Neutrophil (primary cell): ENCODE results near the gene LYPD6B.
"Not testable (repeated sequence)": the region's sequence is repeated elsewhere in the genome, so short reads cannot be mapped to it uniquely, and the experiment has no call there.

Experiments
- H3K27ac ChIP-seq: fragments of 200-600 bp; sonication (generic); 2 replicates; pipeline ENCODE4 v1.5.1; 2016; ENCODE audit warnings: mild to moderate bottlenecking, moderate library complexity
- H3K27me3 ChIP-seq: fragments of 200-600 bp; sonication (generic); 2 replicates; pipeline ENCODE4 v1.6.0; 2016; ENCODE audit warnings: mild to moderate bottlenecking
- H3K36me3 ChIP-seq: fragments of 200-600 bp; sonication (generic); 2 replicates; pipeline ENCODE4 v1.5.1; 2017
- H3K4me1 ChIP-seq, 2 experiments: fragments of 200-600 bp in 1 of 2; sonication (generic) in 1 of 2; 1 replicate in 1 of 2; 2 replicates in 1 of 2; pipeline versions ENCODE4 v1.5.1 to v1.6.1; 2013 to 2016; ENCODE audit warnings: low read depth in 1 of 2, low read length in 1 of 2, mild to moderate bottlenecking in 1 of 2, moderate library complexity in 1 of 2; ENCODE audit not compliant: control insufficient read depth in 1 of 2, insufficient read depth in 1 of 2
- H3K4me3 ChIP-seq, 2 experiments: fragments of 200-600 bp in 1 of 2; sonication (generic) in 1 of 2; 1 replicate in 1 of 2; 2 replicates in 1 of 2; pipeline ENCODE4 v1.5.1; 2013 to 2016; ENCODE audit warnings: low read depth in 1 of 2, low read length in 1 of 2, mild to moderate bottlenecking in 1 of 2, moderate library complexity in 1 of 2
- H3K9me3 ChIP-seq: fragments of 200-600 bp; sonication (generic); 2 replicates; pipeline ENCODE4 v1.5.1; 2016
- CTCF ChIP-seq: fragments of 200-600 bp; sonication (generic); IDR thresholded peaks from 2 replicates; pipeline ENCODE4 v1.5.1; 2016; ENCODE audit warnings: antibody characterized with exemption

Gene LYPD6B

GRCh38 chr2:149235816-149236375 is 197.4 kb downstream of the LYPD6B start:
- Histone ChIP-seq H3K4me3 (no peak overlapping the region), H3K36me3 (no peaks in the 10 kb centered on the region), H3K4me1 (no peaks in the 10 kb centered on the region), H3K27ac (no peak overlapping the region), H3K27me3 (peaks cover 4% of the 10 kb centered on the region), H3K9me3 (no peaks in the 10 kb centered on the region)
- TF ChIP-seq CTCF = no peak

- Histone ChIP-seq H3K9me3 (no peaks in the 10 kb centered on the region), H3K36me3 (no peaks in the 10 kb centered on the region), H3K4me3 (no peak overlapping the region), H3K4me1 (no peaks in the 10 kb centered on the region), H3K27ac (no peak overlapping the region), H3K27me3 (peaks cover 4% of the 10 kb centered on the region)
- no peak for TF ChIP-seq CTCF
Measured at GRCh38 chr2:149236410-149236809, 197.9 kb downstream of the LYPD6B start.

GRCh38 chr2:149246186-149246585 is 207.7 kb downstream of the LYPD6B start:
- Histone ChIP-seq H3K9me3 (no peaks in the 10 kb centered on the region), H3K27ac (no peak overlapping the region), H3K36me3 (no peaks in the 10 kb centered on the region), H3K27me3 (no peaks in the 10 kb centered on the region), H3K4me1 (no peaks in the 10 kb centered on the region), H3K4me3 (no peak overlapping the region)
- TF ChIP-seq CTCF = no peak

GRCh38 chr2:149251436-149251835 is 212.9 kb downstream of the LYPD6B start:
- not testable (repeated sequence) for H3K36me3 ChIP-seq, H3K27ac ChIP-seq, H3K27me3 ChIP-seq, H3K4me1 ChIP-seq, H3K9me3 ChIP-seq, H3K4me3 ChIP-seq

- H3K27me3 ChIP-seq, H3K9me3 ChIP-seq, H3K4me3 ChIP-seq, H3K4me1 ChIP-seq, H3K36me3 ChIP-seq, H3K27ac ChIP-seq: not testable (repeated sequence)
Measured at GRCh38 chr2:149256877-149257276, 218.4 kb downstream of the LYPD6B start.

GRCh38 chr2:149258531-149258930 is 220.0 kb downstream of the LYPD6B start:
- Histone ChIP-seq H3K36me3 (no peaks in the 10 kb centered on the region), H3K27me3 (no peaks in the 10 kb centered on the region), H3K4me1 (no peaks in the 10 kb centered on the region), H3K4me3 (no peak overlapping the region), H3K27ac (no peak overlapping the region), H3K9me3 (no peaks in the 10 kb centered on the region)
- no peak for TF ChIP-seq CTCF

- Histone ChIP-seq H3K36me3 (no peaks in the 10 kb centered on the region), H3K4me1 (no peaks in the 10 kb centered on the region), H3K4me3 (no peak overlapping the region), H3K9me3 (no peaks in the 10 kb centered on the region), H3K27me3 (no peaks in the 10 kb centered on the region), H3K27ac (no peak overlapping the region)
- no peak for TF ChIP-seq CTCF
Measured at GRCh38 chr2:149259136-149259535, 220.6 kb downstream of the LYPD6B start.
